Smooth muscle cell (in vitro differentiated cells): ENCODE data around the gene RELA. TPM values are rescaled to one million over a fixed set of nuclear protein-coding genes. Genes with fewer than 3 reads are reported as not detected.
A peak's percentile ranks its signal among the peaks of the same experiment; 100 is the strongest.

Source experiments
- DNase-seq: peaks from one replicate; lab custom pipeline; 2025; ENCODE audit not compliant: unreplicated experiment; lab: John Stamatoyannopoulos, UW
- H2AFZ ChIP-seq: fragments of 200-600 bp; sonication (generic); 2 replicates; pipeline ENCODE4 v1.6.0; 2016; ENCODE audit warnings: antibody characterized with exemption, low read depth, mild to moderate bottlenecking
- H3F3A ChIP-seq: fragments of 200-600 bp; sonication (generic); 2 replicates; pipeline ENCODE4 v1.6.0; 2017; ENCODE audit warnings: antibody characterized with exemption, low read depth
- H3K27ac ChIP-seq: fragments of 200-600 bp; sonication (generic); 2 replicates; pipeline ENCODE4 v1.5.1; 2016; ENCODE audit warnings: low read depth, mild to moderate bottlenecking
- H3K27me3 ChIP-seq: fragments of 200-600 bp; sonication (generic); 2 replicates; pipeline ENCODE4 v1.6.1; 2016; ENCODE audit warnings: low read depth, mild to moderate bottlenecking
- H3K36me3 ChIP-seq: fragments of 200-600 bp; sonication (generic); 2 replicates; pipeline ENCODE4 v1.5.1; 2016; ENCODE audit warnings: low read depth
- H3K4me1 ChIP-seq: fragments of 200-600 bp; sonication (generic); 2 replicates; pipeline ENCODE4 v1.5.1; 2016; ENCODE audit warnings: low read depth
- H3K4me2 ChIP-seq: fragments of 200-600 bp; sonication (generic); 2 replicates; pipeline ENCODE4 v1.6.0; 2016; ENCODE audit warnings: mild to moderate bottlenecking
- H3K4me3 ChIP-seq: fragments of 200-600 bp; sonication (generic); 2 replicates; pipeline ENCODE4 v1.5.1; 2016; ENCODE audit warnings: mild to moderate bottlenecking
- H3K79me2 ChIP-seq: fragments of 200-600 bp; sonication (generic); 2 replicates; pipeline ENCODE4 v1.6.0; 2016; ENCODE audit warnings: low read depth, mild to moderate bottlenecking
- H3K9ac ChIP-seq: fragments of 200-600 bp; sonication (generic); 2 replicates; pipeline ENCODE4 v1.6.0; 2016; ENCODE audit warnings: low read depth
- H3K9me3 ChIP-seq: fragments of 200-600 bp; sonication (generic); replicated peaks from 2 replicates; pipeline ENCODE4 v1.5.1; 2016; ENCODE audit warnings: low read depth
- H4K20me1 ChIP-seq: fragments of 200-600 bp; sonication (generic); 2 replicates; pipeline ENCODE4 v1.6.0; 2016; ENCODE audit warnings: low read depth
- WGBS: methylation state at CpG from one replicate; pipeline ENCODE4 v1.1.7; 2016; ENCODE audit warnings: low lambda C conversion rate; 5-methylcytosine and 5-hydroxymethylcytosine counted together
- polyA plus RNA-seq: library from polyadenylated mRNA; unstranded; fragments of >200 nt; fragmentation: Nextera tagmentation; extraction: Ambion mirVana; gene quantifications from 2 replicates; pipeline ENCODE4 v1.2.1, GENCODE V29; 2016
- total RNA-seq: library from RNA; depleted of rRNA; stranded (reverse); fragments of >200 nt; gene quantifications from 2 replicates; pipeline ENCODE4 v1.2.3, GENCODE V29; 2014
- TF ChIP-seq, protein P1 (sequence below): fragments of 200-600 bp; sonication (generic); IDR thresholded peaks from 2 replicates; pipeline ENCODE4 v1.5.1; 2017; ENCODE audit warnings: borderline replicate concordance, mild to moderate bottlenecking, antibody characterized with exemption; ENCODE audit not compliant: insufficient read depth, poor library complexity, severe bottlenecking

The RELA gene
- total and polyA plus RNA-seq, 2 experiments from 2014 or later, result 41.7 to 82.8 TPM

DNA sequence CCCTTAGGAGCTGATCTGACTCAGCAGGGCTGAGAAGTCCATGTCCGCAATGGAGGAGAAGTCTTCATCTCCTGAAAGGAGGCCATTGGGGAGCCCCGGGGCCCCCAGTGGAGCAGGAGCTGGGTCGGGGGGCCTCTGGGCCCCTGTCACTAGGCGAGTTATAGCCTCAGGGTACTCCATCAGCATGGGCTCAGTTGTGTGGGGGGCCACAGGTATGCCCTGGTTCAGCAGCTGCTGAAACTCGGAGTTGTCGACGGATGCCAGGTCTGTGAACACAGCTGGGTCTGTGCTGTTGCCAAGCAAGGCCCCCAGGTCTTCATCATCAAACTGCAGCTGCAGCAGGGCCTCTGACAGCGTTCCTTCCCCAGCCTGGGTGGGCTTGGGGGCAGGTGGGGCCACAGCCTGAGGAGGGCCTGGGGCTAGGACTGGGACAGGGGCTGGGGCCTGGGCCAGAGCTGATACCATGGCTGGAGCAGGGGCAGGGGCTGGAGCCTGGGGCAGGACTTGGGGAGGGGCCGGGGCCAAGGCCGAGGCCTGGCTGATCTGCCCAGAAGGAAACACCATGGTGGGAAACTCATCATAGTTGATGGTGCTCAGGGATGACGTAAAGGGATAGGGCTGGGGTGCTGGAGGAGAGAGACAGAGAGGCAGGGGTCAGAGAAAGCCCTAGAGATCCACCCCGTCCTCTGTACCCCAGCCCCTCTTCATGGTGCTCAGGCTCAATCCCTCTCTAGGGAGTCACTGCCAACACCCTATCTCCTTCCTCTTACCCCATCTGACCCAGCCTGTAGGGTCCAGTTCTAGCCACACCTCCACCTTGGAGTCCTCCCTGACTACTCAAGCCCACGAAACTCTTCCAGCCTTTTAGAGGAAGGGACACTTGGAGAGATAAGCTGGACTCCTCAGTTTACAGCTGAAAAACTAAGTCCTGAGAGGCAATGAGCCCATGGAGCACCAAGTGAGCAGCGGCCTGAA, 8.1 kb downstream of the RELA start:
- H3K4me3 ChIP-seq, result no peak overlapping the region
- WGBS, result 98% methylated on average over 14 of the region's 14 CpGs
- no peak overlapping the region for H3K4me2 ChIP-seq
- no peaks in the 10 kb centered on the region for H3K27me3 ChIP-seq
- H3K27ac ChIP-seq, result peak overlapping the region; percentile 97
- no peak for DNase-seq
- peaks cover 27% of the 10 kb centered on the region for H3F3A ChIP-seq
- TF ChIP-seq, protein P1, sequence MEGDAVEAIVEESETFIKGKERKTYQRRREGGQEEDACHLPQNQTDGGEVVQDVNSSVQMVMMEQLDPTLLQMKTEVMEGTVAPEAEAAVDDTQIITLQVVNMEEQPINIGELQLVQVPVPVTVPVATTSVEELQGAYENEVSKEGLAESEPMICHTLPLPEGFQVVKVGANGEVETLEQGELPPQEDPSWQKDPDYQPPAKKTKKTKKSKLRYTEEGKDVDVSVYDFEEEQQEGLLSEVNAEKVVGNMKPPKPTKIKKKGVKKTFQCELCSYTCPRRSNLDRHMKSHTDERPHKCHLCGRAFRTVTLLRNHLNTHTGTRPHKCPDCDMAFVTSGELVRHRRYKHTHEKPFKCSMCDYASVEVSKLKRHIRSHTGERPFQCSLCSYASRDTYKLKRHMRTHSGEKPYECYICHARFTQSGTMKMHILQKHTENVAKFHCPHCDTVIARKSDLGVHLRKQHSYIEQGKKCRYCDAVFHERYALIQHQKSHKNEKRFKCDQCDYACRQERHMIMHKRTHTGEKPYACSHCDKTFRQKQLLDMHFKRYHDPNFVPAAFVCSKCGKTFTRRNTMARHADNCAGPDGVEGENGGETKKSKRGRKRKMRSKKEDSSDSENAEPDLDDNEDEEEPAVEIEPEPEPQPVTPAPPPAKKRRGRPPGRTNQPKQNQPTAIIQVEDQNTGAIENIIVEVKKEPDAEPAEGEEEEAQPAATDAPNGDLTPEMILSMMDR, result no peak
- H4K20me1 ChIP-seq, result peaks cover 14% of the 10 kb centered on the region
- H3K4me1 ChIP-seq, result peaks cover 11% of the 10 kb centered on the region
- no peak overlapping the region for H2AFZ ChIP-seq
- no peak overlapping the region for H3K9ac ChIP-seq
- H3K36me3 ChIP-seq, result peaks cover 5% of the 10 kb centered on the region
- no peaks in the 10 kb centered on the region for H3K9me3 ChIP-seq
- no peaks in the 10 kb centered on the region for H3K79me2 ChIP-seq

DNA sequence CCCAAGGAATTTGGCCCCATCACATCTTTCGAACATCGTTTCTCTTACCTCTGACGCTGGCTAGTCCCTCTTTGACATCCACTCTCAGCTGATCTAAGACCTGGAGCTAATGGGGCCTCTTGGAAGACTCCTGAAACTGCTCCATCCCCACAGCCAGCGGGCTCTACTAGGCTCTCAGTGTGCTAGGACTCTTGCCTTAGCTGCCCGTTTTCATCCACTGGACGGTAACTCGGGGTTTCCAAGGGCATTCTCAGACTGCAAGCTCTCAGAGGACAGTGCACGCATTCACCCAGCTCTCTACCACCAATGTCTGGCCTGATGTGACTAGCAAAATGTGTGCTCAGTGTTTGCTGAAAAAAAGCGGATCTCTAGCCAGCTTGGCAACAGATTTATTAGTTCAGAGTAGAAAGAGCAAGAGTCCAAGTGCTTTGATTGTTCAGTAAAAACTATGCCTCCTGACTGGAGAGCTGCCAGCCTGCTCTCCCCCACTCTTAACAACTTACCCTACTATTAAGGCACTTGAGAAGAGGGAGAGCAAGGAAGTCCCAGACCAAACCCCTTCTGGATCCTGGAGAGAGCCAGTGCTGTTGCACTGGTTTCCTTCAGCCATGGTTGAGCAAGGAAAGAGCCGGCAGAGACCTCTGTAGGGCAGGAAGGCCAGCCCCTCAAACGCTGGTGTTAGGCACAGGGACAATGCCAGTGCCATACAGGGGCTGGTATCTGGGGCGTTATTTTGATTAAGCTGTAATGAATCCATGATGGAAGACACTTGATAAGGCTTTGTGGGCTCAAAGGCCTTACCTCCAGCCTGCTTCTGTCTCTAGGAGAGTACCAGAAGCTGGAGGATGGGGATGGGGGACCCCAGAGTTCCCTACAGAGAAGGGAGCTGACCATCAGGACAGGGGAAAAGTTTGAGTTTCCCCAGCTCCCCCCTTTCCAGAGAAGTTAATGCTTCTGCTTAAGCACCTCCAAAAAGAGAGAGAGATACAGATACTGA, 9.2 kb downstream of the RELA start:
- TF ChIP-seq, protein P1, result no peak
- no peaks in the 10 kb centered on the region for H3K79me2 ChIP-seq
- peaks cover 11% of the 10 kb centered on the region for H3K4me1 ChIP-seq
- peaks cover 5% of the 10 kb centered on the region for H3K36me3 ChIP-seq
- H4K20me1 ChIP-seq, result peaks cover 7% of the 10 kb centered on the region
- no peaks in the 10 kb centered on the region for H3K27me3 ChIP-seq
- peaks cover 27% of the 10 kb centered on the region for H3F3A ChIP-seq
- no peak overlapping the region for H2AFZ ChIP-seq
- H3K9ac ChIP-seq, result peak overlapping the region; percentile 96
- 74% methylated on average over 12 of the region's 12 CpGs for WGBS
- H3K4me3 ChIP-seq, result peak overlapping the region; percentile 53
- no peak for DNase-seq
- H3K9me3 ChIP-seq, result no peaks in the 10 kb centered on the region
- peak overlapping the region; percentile 84 for H3K4me2 ChIP-seq
- peak overlapping the region; percentile 97 for H3K27ac ChIP-seq

DNA sequence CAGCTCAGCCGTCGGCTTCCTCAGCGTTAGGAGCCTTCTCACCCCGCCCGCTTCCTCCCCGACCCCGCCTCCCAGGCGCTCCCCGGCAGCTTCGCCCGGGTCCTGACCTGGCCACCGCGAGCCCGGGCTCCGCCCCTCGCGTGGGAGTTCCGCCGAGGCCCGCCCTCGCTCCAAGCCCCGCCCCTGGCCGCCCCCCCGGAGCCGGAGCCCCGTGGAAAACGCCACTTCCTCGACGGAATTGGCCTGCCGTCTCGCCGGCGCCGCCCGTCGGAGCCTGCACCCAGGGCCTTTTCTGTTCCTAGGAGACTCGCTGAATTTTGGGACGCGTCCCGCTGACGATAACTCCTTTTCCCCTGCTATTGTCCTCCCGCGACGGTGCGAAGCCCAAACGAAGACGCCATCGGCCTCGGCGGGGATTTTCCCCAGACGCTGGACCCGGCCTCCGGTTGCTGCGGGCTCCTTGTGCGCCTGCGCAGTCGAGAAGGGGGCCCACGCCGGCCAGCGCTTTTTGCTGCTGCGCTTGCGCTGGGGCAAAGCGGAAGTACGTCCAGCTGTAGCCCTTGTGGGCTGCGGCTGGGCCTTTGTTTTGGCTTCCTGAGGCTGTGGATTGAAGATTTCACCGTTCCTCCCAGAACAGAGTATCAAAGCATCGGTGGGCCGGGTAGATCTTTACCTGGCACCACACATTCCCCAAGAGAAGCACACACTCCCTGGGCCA, 10.0 kb downstream of the RELA start:
- H3K36me3 ChIP-seq, result peaks cover 5% of the 10 kb centered on the region

More for the DNA sequence above, 10.0 kb downstream of the RELA start:
- WGBS, result 2% methylated on average over 46 of the region's 68 CpGs
- Histone ChIP-seq H3K4me3 (peak overlapping the region; percentile 53), H4K20me1 (peaks cover 2% of the 10 kb centered on the region), H3K4me1 (peaks cover 11% of the 10 kb centered on the region), H3K27ac (peak overlapping the region; percentile 97), H3K79me2 (no peaks in the 10 kb centered on the region), H3K4me2 (peak overlapping the region; percentile 84), H3K9me3 (no peaks in the 10 kb centered on the region), H3K27me3 (no peaks in the 10 kb centered on the region), H2AFZ (no peak overlapping the region), H3F3A (peaks cover 27% of the 10 kb centered on the region), H3K9ac (peak overlapping the region; percentile 96)
- DNase-seq, result peak; percentile 99
- TF ChIP-seq, protein P1, result no peak
